Measurements from ENCODE around the gene MT1H.
"Not testable (repeated sequence)": the region's sequence is repeated elsewhere in the genome, so short reads cannot be mapped to it uniquely, and the experiment has no call there.

The MT1H gene

GRCh38 chr16:56684926-56685590, 15.4 kb downstream of the MT1H start:
- no peak for DNase-seq

GRCh38 chr16:56686758-56687157, 17.1 kb downstream of the MT1H start:
- no peak for DNase-seq

GRCh38 chr16:56688762-56689161, 19.1 kb downstream of the MT1H start:
- DNase-seq: no peak

- DNase-seq: no peak
These were observed 19.6 kb downstream of the MT1H start for GRCh38 chr16:56689171-56689570.

- DNase-seq: no peak
These were observed 21.0 kb downstream of the MT1H start for GRCh38 chr16:56690420-56691122.

- DNase-seq: no peak
These were observed 22.3 kb downstream of the MT1H start for GRCh38 chr16:56691885-56692284.

- DNase-seq: no peak
These were observed 25.6 kb downstream of the MT1H start for GRCh38 chr16:56695246-56695645.

- no peak for DNase-seq
These were observed 28.0 kb downstream of the MT1H start for GRCh38 chr16:56697456-56698155.

- DNase-seq: no peak
These were observed 30.6 kb downstream of the MT1H start for GRCh38 chr16:56700195-56700594.

GRCh38 chr16:56700631-56701030, 31.0 kb downstream of the MT1H start:
- DNase-seq: no peak

- DNase-seq: no peak
These were observed 31.9 kb downstream of the MT1H start for GRCh38 chr16:56701534-56701933.

- DNase-seq: no peak
These were observed 33.2 kb downstream of the MT1H start for GRCh38 chr16:56702836-56703235.

GRCh38 chr16:56708525-56709442, 39.2 kb downstream of the MT1H start:
- no peak for DNase-seq

- DNase-seq: no peak
These were observed 39.9 kb downstream of the MT1H start for GRCh38 chr16:56709443-56710040.

- DNase-seq: no peak
These were observed 40.6 kb downstream of the MT1H start for GRCh38 chr16:56710181-56710737.

GRCh38 chr16:56711862-56712261, 42.2 kb downstream of the MT1H start:
- no peak for DNase-seq

- no peak for DNase-seq
These were observed 44.2 kb downstream of the MT1H start for GRCh38 chr16:56713794-56714193.

- DNase-seq: no peak
These were observed 45.5 kb downstream of the MT1H start for GRCh38 chr16:56715126-56715525.

- DNase-seq: no peak
These were observed 47.1 kb downstream of the MT1H start for GRCh38 chr16:56716761-56717160.

GRCh38 chr16:56717532-56717931, 47.9 kb downstream of the MT1H start:
- DNase-seq: not testable (repeated sequence)
